Smooth muscle cell (in vitro differentiated cells): ENCODE data around the gene GAB2. TPM values are rescaled to one million over a fixed set of nuclear protein-coding genes. Genes with fewer than 3 reads are reported as not detected.

Experiments
- DNase-seq: peaks from one replicate; lab custom pipeline; 2025; ENCODE audit not compliant: unreplicated experiment; lab: John Stamatoyannopoulos, UW
- H2AFZ ChIP-seq: fragments of 200-600 bp; sonication (generic); 2 replicates; pipeline ENCODE4 v1.6.0; 2016; ENCODE audit warnings: antibody characterized with exemption, low read depth, mild to moderate bottlenecking
- H3F3A ChIP-seq: fragments of 200-600 bp; sonication (generic); 2 replicates; pipeline ENCODE4 v1.6.0; 2017; ENCODE audit warnings: antibody characterized with exemption, low read depth
- H3K27ac ChIP-seq: fragments of 200-600 bp; sonication (generic); 2 replicates; pipeline ENCODE4 v1.5.1; 2016; ENCODE audit warnings: low read depth, mild to moderate bottlenecking
- H3K27me3 ChIP-seq: fragments of 200-600 bp; sonication (generic); 2 replicates; pipeline ENCODE4 v1.6.1; 2016; ENCODE audit warnings: low read depth, mild to moderate bottlenecking
- H3K36me3 ChIP-seq: fragments of 200-600 bp; sonication (generic); 2 replicates; pipeline ENCODE4 v1.5.1; 2016; ENCODE audit warnings: low read depth
- H3K4me1 ChIP-seq: fragments of 200-600 bp; sonication (generic); 2 replicates; pipeline ENCODE4 v1.5.1; 2016; ENCODE audit warnings: low read depth
- H3K4me2 ChIP-seq: fragments of 200-600 bp; sonication (generic); 2 replicates; pipeline ENCODE4 v1.6.0; 2016; ENCODE audit warnings: mild to moderate bottlenecking
- H3K4me3 ChIP-seq: fragments of 200-600 bp; sonication (generic); 2 replicates; pipeline ENCODE4 v1.5.1; 2016; ENCODE audit warnings: mild to moderate bottlenecking
- H3K79me2 ChIP-seq: fragments of 200-600 bp; sonication (generic); 2 replicates; pipeline ENCODE4 v1.6.0; 2016; ENCODE audit warnings: low read depth, mild to moderate bottlenecking
- H3K9ac ChIP-seq: fragments of 200-600 bp; sonication (generic); 2 replicates; pipeline ENCODE4 v1.6.0; 2016; ENCODE audit warnings: low read depth
- H3K9me3 ChIP-seq: fragments of 200-600 bp; sonication (generic); replicated peaks from 2 replicates; pipeline ENCODE4 v1.5.1; 2016; ENCODE audit warnings: low read depth
- H4K20me1 ChIP-seq: fragments of 200-600 bp; sonication (generic); 2 replicates; pipeline ENCODE4 v1.6.0; 2016; ENCODE audit warnings: low read depth
- WGBS: methylation state at CpG from one replicate; pipeline ENCODE4 v1.1.7; 2016; ENCODE audit warnings: low lambda C conversion rate; 5-methylcytosine and 5-hydroxymethylcytosine counted together
- polyA plus RNA-seq: library from polyadenylated mRNA; unstranded; fragments of >200 nt; fragmentation: Nextera tagmentation; extraction: Ambion mirVana; gene quantifications from 2 replicates; pipeline ENCODE4 v1.2.1, GENCODE V29; 2016
- total RNA-seq: library from RNA; depleted of rRNA; stranded (reverse); fragments of >200 nt; gene quantifications from 2 replicates; pipeline ENCODE4 v1.2.3, GENCODE V29; 2014
- TF ChIP-seq, protein P1 (sequence below): fragments of 200-600 bp; sonication (generic); IDR thresholded peaks from 2 replicates; pipeline ENCODE4 v1.5.1; 2017; ENCODE audit warnings: borderline replicate concordance, mild to moderate bottlenecking, antibody characterized with exemption; ENCODE audit not compliant: insufficient read depth, poor library complexity, severe bottlenecking

The GAB2 gene
- total and polyA plus RNA-seq, 2 experiments from 2014 or later = 4.2 to 9.7 TPM

- TF ChIP-seq, protein P1, sequence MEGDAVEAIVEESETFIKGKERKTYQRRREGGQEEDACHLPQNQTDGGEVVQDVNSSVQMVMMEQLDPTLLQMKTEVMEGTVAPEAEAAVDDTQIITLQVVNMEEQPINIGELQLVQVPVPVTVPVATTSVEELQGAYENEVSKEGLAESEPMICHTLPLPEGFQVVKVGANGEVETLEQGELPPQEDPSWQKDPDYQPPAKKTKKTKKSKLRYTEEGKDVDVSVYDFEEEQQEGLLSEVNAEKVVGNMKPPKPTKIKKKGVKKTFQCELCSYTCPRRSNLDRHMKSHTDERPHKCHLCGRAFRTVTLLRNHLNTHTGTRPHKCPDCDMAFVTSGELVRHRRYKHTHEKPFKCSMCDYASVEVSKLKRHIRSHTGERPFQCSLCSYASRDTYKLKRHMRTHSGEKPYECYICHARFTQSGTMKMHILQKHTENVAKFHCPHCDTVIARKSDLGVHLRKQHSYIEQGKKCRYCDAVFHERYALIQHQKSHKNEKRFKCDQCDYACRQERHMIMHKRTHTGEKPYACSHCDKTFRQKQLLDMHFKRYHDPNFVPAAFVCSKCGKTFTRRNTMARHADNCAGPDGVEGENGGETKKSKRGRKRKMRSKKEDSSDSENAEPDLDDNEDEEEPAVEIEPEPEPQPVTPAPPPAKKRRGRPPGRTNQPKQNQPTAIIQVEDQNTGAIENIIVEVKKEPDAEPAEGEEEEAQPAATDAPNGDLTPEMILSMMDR = peak; percentile 39
- H3K9ac ChIP-seq = no peak overlapping the region
- H3K4me2 ChIP-seq = no peak overlapping the region
- H3K36me3 ChIP-seq = no peaks in the 10 kb centered on the region
- no peaks in the 10 kb centered on the region for H4K20me1 ChIP-seq
- 67% methylated on average over 4 of the region's 4 CpGs for WGBS
- no peak for DNase-seq
- H3K4me1 ChIP-seq = no peaks in the 10 kb centered on the region
- no peaks in the 10 kb centered on the region for H3K79me2 ChIP-seq
- H3K27ac ChIP-seq = no peak overlapping the region
- H3K27me3 ChIP-seq = no peaks in the 10 kb centered on the region
- H3F3A ChIP-seq = no peaks in the 10 kb centered on the region
- no peaks in the 10 kb centered on the region for H3K9me3 ChIP-seq
- H2AFZ ChIP-seq = no peak overlapping the region
- H3K4me3 ChIP-seq = no peak overlapping the region
These were observed 14.5 kb upstream of the GAB2 start for GRCh38 chr11:78432058-78432515.

DNA sequence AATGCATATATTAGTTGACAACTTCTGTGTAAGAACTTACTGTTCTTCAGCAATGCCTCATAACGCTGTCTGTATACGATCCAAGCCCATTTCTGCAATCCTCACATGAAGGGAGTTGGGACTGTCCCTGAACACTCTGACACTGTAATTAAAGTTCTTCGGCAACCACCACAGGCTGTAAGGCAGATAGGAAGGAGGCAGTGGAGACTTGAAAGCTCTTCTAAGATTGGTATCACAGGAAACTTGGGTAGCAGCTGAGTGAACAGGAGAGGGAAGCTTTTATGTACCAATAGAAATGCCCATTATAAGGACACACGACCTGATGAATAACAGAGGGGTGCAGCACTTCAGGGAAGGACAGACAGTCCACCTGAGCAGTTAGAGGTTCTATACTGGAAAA, 12.0 kb upstream of the GAB2 start:
- Histone ChIP-seq H3K9me3 (no peaks in the 10 kb centered on the region), H3F3A (no peaks in the 10 kb centered on the region), H3K4me3 (no peak overlapping the region), H3K9ac (no peak overlapping the region), H3K36me3 (no peaks in the 10 kb centered on the region), H4K20me1 (no peaks in the 10 kb centered on the region), H3K79me2 (no peaks in the 10 kb centered on the region), H3K4me2 (no peak overlapping the region), H3K27ac (no peak overlapping the region), H2AFZ (no peak overlapping the region), H3K27me3 (no peaks in the 10 kb centered on the region), H3K4me1 (peaks cover 8% of the 10 kb centered on the region)
- DNase-seq = no peak
- TF ChIP-seq, protein P1 = no peak
- WGBS = 39% methylated on average over 4 of the region's 4 CpGs

DNA sequence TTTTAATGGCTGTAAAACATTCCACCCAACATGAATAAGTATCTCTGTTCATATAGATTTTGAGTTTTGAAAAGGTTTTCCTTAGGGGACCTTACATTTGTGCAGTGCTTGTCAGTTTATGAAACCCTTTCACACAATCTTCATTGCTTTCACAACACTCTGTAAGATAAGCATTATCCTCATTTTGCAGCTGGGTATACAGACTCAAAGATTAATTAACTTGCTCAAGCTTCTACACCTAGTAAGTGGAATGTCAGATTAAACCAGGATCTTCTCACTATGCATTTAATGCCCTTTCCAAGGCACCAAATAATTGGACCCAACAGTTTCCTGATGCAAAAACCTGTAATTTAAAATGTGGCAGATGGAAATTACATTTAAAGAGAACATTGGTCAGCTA, 11.6 kb upstream of the GAB2 start:
- H3K27me3 ChIP-seq = no peaks in the 10 kb centered on the region
- TF ChIP-seq, protein P1 = no peak

DNA sequence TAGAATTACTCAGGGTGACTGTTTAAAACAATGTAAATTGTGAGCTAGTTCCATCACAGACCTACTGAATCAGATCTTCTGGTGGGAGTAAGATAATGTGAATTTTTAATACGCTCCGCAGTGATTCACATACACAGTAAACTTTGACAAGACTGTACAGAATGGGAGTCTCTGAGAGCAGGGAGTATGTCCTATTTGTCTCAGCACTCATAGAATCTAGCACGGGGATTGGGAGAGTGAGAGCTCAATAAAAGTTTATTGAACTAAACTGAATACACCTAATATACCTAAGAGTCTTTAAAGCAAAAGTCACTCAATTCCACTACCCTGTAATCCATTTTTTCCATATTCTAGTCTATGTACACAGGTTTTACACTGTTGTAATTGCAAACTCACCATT, 11.2 kb upstream of the GAB2 start:
- no peak overlapping the region for H2AFZ ChIP-seq
- H3K9me3 ChIP-seq = no peaks in the 10 kb centered on the region
- TF ChIP-seq, protein P1 = no peak
- no peak overlapping the region for H3K27ac ChIP-seq
- no peak for DNase-seq
- no peaks in the 10 kb centered on the region for H3F3A ChIP-seq
- peaks cover 8% of the 10 kb centered on the region for H3K4me1 ChIP-seq
- H3K9ac ChIP-seq = no peak overlapping the region
- H3K79me2 ChIP-seq = no peaks in the 10 kb centered on the region
- H3K36me3 ChIP-seq = no peaks in the 10 kb centered on the region
- 87% methylated on average over 3 of the region's 3 CpGs for WGBS
- H4K20me1 ChIP-seq = no peaks in the 10 kb centered on the region
- H3K4me2 ChIP-seq = no peak overlapping the region
- no peak overlapping the region for H3K4me3 ChIP-seq
- no peaks in the 10 kb centered on the region for H3K27me3 ChIP-seq

More for the DNA sequence above, 11.6 kb upstream of the GAB2 start:
- Histone ChIP-seq H2AFZ (no peak overlapping the region), H3K4me3 (no peak overlapping the region), H3K9ac (no peak overlapping the region), H3K79me2 (no peaks in the 10 kb centered on the region), H3K4me2 (no peak overlapping the region), H3K4me1 (peaks cover 8% of the 10 kb centered on the region), H3F3A (no peaks in the 10 kb centered on the region), H3K36me3 (no peaks in the 10 kb centered on the region), H3K27ac (no peak overlapping the region), H3K9me3 (no peaks in the 10 kb centered on the region), H4K20me1 (no peaks in the 10 kb centered on the region)
- DNase-seq = no peak
